H1 (cell line): ENCODE data around the gene GRID1. TPM values are rescaled to one million over a fixed set of nuclear protein-coding genes. Genes with fewer than 3 reads are reported as not detected.

Source experiments
- CTCF ChIA-PET: fragments of 300-600 bp; sonication (Branson Sonifier 250); formaldehyde crosslinking; loops from one replicate; lab custom pipeline; 2021; ENCODE audit not compliant: partially characterized antibody; lab: Charles Lee
- POLR2A ChIA-PET: fragments of 300-600 bp; sonication (Branson Sonifier 250); formaldehyde crosslinking; loops from one replicate; lab custom pipeline; 2021; ENCODE audit warnings: inconsistent platforms; ENCODE audit not compliant: partially characterized antibody; lab: Charles Lee
- DNase-seq, 2 experiments: peaks; one replicate each; pipeline versions ENCODE4 v3.0.0 to v3.0.0-alpha.2; 2010 to 2022; ENCODE audit warnings: low spot score in 2 of 2, low read depth in 1 of 2, mixed read lengths in 1 of 2
- FAIRE-seq: peaks from 2 replicates; lab custom pipeline; 2011; peaks lifted over from hg19 to GRCh38; lab: Jason Lieb, UNC
- H2AFZ ChIP-seq: 2 replicates; pipeline ENCODE4 v1.8.1; 2012; ENCODE audit warnings: low read length, inconsistent platforms
- H2AK5ac ChIP-seq: 2 replicates; pipeline ENCODE4 v1.6.1; 2013; ENCODE audit warnings: low read depth, low read length
- H2BK120ac ChIP-seq: replicated peaks from 2 replicates; pipeline ENCODE3; 2013; ENCODE audit warnings: low read depth, low read length, inconsistent platforms
- H2BK12ac ChIP-seq: 2 replicates; pipeline ENCODE4 v1.6.1; 2013; ENCODE audit warnings: low read depth, low read length
- H2BK15ac ChIP-seq: 2 replicates; pipeline ENCODE4 v1.6.1; 2013; ENCODE audit warnings: low read length
- H2BK20ac ChIP-seq: 2 replicates; pipeline ENCODE4 v1.6.1; 2013; ENCODE audit warnings: low read length
- H2BK5ac ChIP-seq: 2 replicates; pipeline ENCODE4 v1.6.1; 2013; ENCODE audit warnings: low read depth, low read length
- H3K14ac ChIP-seq: 2 replicates; pipeline ENCODE4 v1.6.1; 2013; ENCODE audit warnings: inconsistent platforms; ENCODE audit not compliant: insufficient read length
- H3K18ac ChIP-seq: 2 replicates; pipeline ENCODE4 v1.6.1; 2013; ENCODE audit warnings: low read length; ENCODE audit errors: extremely low read depth
- H3K23ac ChIP-seq: 2 replicates; pipeline ENCODE4 v1.6.1; 2013; ENCODE audit warnings: inconsistent platforms; ENCODE audit not compliant: insufficient read length
- H3K23me2 ChIP-seq: 2 replicates; pipeline ENCODE4 v1.6.1; 2013; ENCODE audit warnings: low read depth, low read length
- H3K27ac ChIP-seq: 2 replicates; pipeline ENCODE4 v1.6.1; 2011; ENCODE audit warnings: low read depth, low read length, inconsistent platforms
- H3K27me3 ChIP-seq, 4 experiments: replicated peaks in 1 of 4; 1 replicate in 1 of 4; 2 replicates in 3 of 4; pipeline versions ENCODE4 v1.6.1 to v1.8.1; 2011 to 2013; ENCODE audit warnings: low read length in 3 of 4, mild to moderate bottlenecking in 3 of 4, inconsistent platforms in 2 of 4, mixed read lengths in 2 of 4, moderate library complexity in 1 of 4; ENCODE audit not compliant: control insufficient read depth in 3 of 4, insufficient read depth in 3 of 4; ENCODE audit errors: extremely low read depth in 1 of 4
- H3K36me3 ChIP-seq, 4 experiments: 2 replicates each; pipeline versions ENCODE4 v1.6.1 to v1.8.1; 2011 to 2013; ENCODE audit warnings: mild to moderate bottlenecking in 4 of 4, low read length in 3 of 4, moderate library complexity in 2 of 4, control low read depth in 1 of 4, inconsistent platforms in 1 of 4; ENCODE audit not compliant: insufficient read depth in 4 of 4, control insufficient read depth in 2 of 4
- H3K4ac ChIP-seq: replicated peaks from 2 replicates; pipeline ENCODE3; 2013; ENCODE audit warnings: low read length, low read depth, mixed read lengths, inconsistent platforms; ENCODE audit not compliant: insufficient read length
- H3K4me1 ChIP-seq, 4 experiments: replicated peaks in 1 of 4; 1 replicate in 1 of 4; 2 replicates in 3 of 4; pipeline versions ENCODE4 v1.6.1 to v1.8.1; 2011 to 2013; ENCODE audit warnings: low read length in 3 of 4, inconsistent platforms in 2 of 4, mixed read lengths in 1 of 4; ENCODE audit not compliant: insufficient read depth in 4 of 4, control insufficient read depth in 3 of 4
- H3K4me2 ChIP-seq, 2 experiments: 2 replicates each; pipeline versions ENCODE4 v1.6.1 to v1.8.1; 2011 to 2013; ENCODE audit warnings: low read depth in 2 of 2, low read length in 2 of 2, control low read depth in 1 of 2, inconsistent platforms in 1 of 2, mild to moderate bottlenecking in 1 of 2; ENCODE audit not compliant: insufficient read depth in 1 of 2
- H3K4me3 ChIP-seq, 4 experiments: fragments of 200-600, 300-600 bp in 1 of 4; sonication (generic), shearing (Covaris generic), sonication (Bioruptor Twin) in 1 of 4; 2 replicates each; pipeline versions ENCODE4 v1.5.1 to v1.8.1; 2011 to 2016; ENCODE audit warnings: low read length in 4 of 4, low read depth in 3 of 4, control low read depth in 2 of 4, inconsistent platforms in 2 of 4, mild to moderate bottlenecking in 2 of 4, mixed read lengths in 1 of 4, moderate library complexity in 1 of 4; ENCODE audit not compliant: insufficient read depth in 2 of 4; ENCODE audit errors: extremely low read depth in 1 of 4
- H3K56ac ChIP-seq: replicated peaks from 2 replicates; pipeline ENCODE3; 2013; ENCODE audit warnings: low read depth, mild to moderate bottlenecking, mixed read lengths, low read length, inconsistent platforms; ENCODE audit not compliant: insufficient read length
- H3K79me1 ChIP-seq: 2 replicates; pipeline ENCODE4 v1.6.1; 2013; ENCODE audit warnings: low read depth, low read length, control low read depth
- H3K79me2 ChIP-seq, 2 experiments: 2 replicates each; pipeline versions ENCODE4 v1.6.1 to v1.8.1; 2012 to 2013; ENCODE audit warnings: low read length in 2 of 2, mild to moderate bottlenecking in 2 of 2, inconsistent platforms in 1 of 2; ENCODE audit not compliant: insufficient read depth in 2 of 2, control insufficient read depth in 1 of 2
- H3K9ac ChIP-seq, 4 experiments: replicated peaks in 1 of 4; 1 replicate in 1 of 4; 2 replicates in 3 of 4; pipeline versions ENCODE4 v1.6.1 to v1.8.1; 2011 to 2013; ENCODE audit warnings: low read depth in 3 of 4, low read length in 3 of 4, control low read depth in 2 of 4, mild to moderate bottlenecking in 2 of 4, moderate library complexity in 2 of 4, inconsistent platforms in 1 of 4; ENCODE audit errors: extremely low read depth in 1 of 4
- H3K9me3 ChIP-seq, 2 experiments: 2 replicates each; pipeline versions ENCODE4 v1.6.1 to v1.8.1; 2012 to 2013; ENCODE audit warnings: mild to moderate bottlenecking in 2 of 2, moderate library complexity in 2 of 2, control low read depth in 1 of 2, inconsistent platforms in 1 of 2, low read depth in 1 of 2, low read length in 1 of 2, mixed read lengths in 1 of 2; ENCODE audit not compliant: insufficient read depth in 2 of 2
- H4K20me1 ChIP-seq, 2 experiments: replicated peaks in 1 of 2; 2 replicates each; pipeline versions ENCODE3 to v1.8.1; 2011 to 2013; ENCODE audit warnings: inconsistent platforms in 2 of 2, low read length in 2 of 2, mild to moderate bottlenecking in 1 of 2; ENCODE audit not compliant: insufficient read depth in 2 of 2, control insufficient read depth in 1 of 2
- H4K5ac ChIP-seq: 2 replicates; pipeline ENCODE4 v1.6.1; 2013; ENCODE audit warnings: low read length, low read depth, mixed read lengths, inconsistent platforms; ENCODE audit not compliant: insufficient read length
- H4K8ac ChIP-seq: 2 replicates; pipeline ENCODE4 v1.8.0; 2013; ENCODE audit warnings: mild to moderate bottlenecking, moderate library complexity, low read length, inconsistent platforms; ENCODE audit not compliant: insufficient read depth; ENCODE audit errors: extremely low read depth
- H4K91ac ChIP-seq: replicated peaks from 2 replicates; pipeline ENCODE3; 2013; ENCODE audit warnings: low read length, mixed read lengths, inconsistent platforms; ENCODE audit not compliant: insufficient read length
- ASH2L ChIP-seq: fragments of 200-600, 300-600 bp; sonication (generic); IDR thresholded peaks from one replicate; pipeline ENCODE4 v1.7.1; 2017; ENCODE audit warnings: low read length
- BCL11A ChIP-seq, 2 experiments: IDR thresholded peaks; one replicate each; pipeline ENCODE4 v1.6.1; 2011; ENCODE audit warnings: low read depth in 2 of 2, low read length in 2 of 2, mild to moderate bottlenecking in 2 of 2
- CBX5 ChIP-seq: fragments of 300-800, 300-1000 bp; sonication (generic); IDR thresholded peaks from 2 replicates; pipeline ENCODE4 v1.7.1; 2016; ENCODE audit warnings: antibody characterized with exemption, low read length, low read depth
- HDAC2 ChIP-seq, 2 experiments: fragments of 300-600 bp in 1 of 2; sonication (generic) in 1 of 2; IDR thresholded peaks; 2 replicates each; pipeline ENCODE4 v1.6.1; 2011 to 2012; ENCODE audit warnings: low read depth in 2 of 2, low read length in 2 of 2, mild to moderate bottlenecking in 2 of 2, moderate library complexity in 2 of 2, borderline replicate concordance in 1 of 2, inconsistent platforms in 1 of 2
- KDM1A ChIP-seq: fragments of 200-600, 300-600 bp; sonication (generic); IDR thresholded peaks from 2 replicates; pipeline ENCODE4 v1.7.1; 2016; ENCODE audit warnings: mild to moderate bottlenecking, low read length, borderline replicate concordance
- NANOG ChIP-seq: IDR thresholded peaks from 2 replicates; pipeline ENCODE4 v1.6.1; 2011; ENCODE audit warnings: low read length, low read depth, mild to moderate bottlenecking, inconsistent platforms; ENCODE audit not compliant: insufficient read depth, poor library complexity, severe bottlenecking
- RFX5 ChIP-seq: IDR thresholded peaks from 2 replicates; pipeline ENCODE4 v1.6.1; 2011; ENCODE audit warnings: low read depth, low read length, improper control_type of control experiment, borderline replicate concordance
- SUZ12 ChIP-seq: fragments of 200-600 bp; sonication (generic); IDR thresholded peaks from 2 replicates; pipeline ENCODE4 v1.6.1; 2012; ENCODE audit warnings: mild to moderate bottlenecking, inconsistent platforms, low read length, moderate library complexity, mixed read lengths
- WGBS, 2 experiments: shearing (Covaris generic) in 1 of 2; methylation state at CpG; one replicate each; pipeline versions ENCODE4 v1.1.6 to v1.1.7; 2013 to 2015; ENCODE audit warnings: low lambda C conversion rate in 2 of 2, mixed read lengths in 2 of 2, inconsistent platforms in 1 of 2, low coverage in 1 of 2, missing lambda C conversion rate in 1 of 2; ENCODE audit not compliant: insufficient replicate concordance in 2 of 2, insufficient coverage in 1 of 2, insufficient read length in 1 of 2; ENCODE audit errors: extremely low coverage in 1 of 2, missing lambda C conversion rate in 1 of 2; 5-methylcytosine and 5-hydroxymethylcytosine counted together
- polyA plus RNA-seq, 7 experiments: library from polyadenylated mRNA; depleted of rRNA in 3 of 7; stranded (reverse) in 5 of 7; unstranded in 2 of 7; fragments of >200 nt in 5 of 7; fragments of 200-250 nt in 2 of 7; gene quantifications; 1 replicate in 5 of 7; 2 replicates in 1 of 7; 4 replicates in 1 of 7; pipeline versions ENCODE4 v1.2.1 to v1.2.3, GENCODE V29; 2011 to 2013; ENCODE audit warnings: missing spikeins in 2 of 7, mixed read lengths in 2 of 7
- total RNA-seq: library from RNA; stranded (reverse); fragmentation: NEBNext Ultra II Directional; extraction: Animal tissue kit (Norgen Biotek cat#: 25700); gene quantifications from 2 replicates; pipeline ENCODE4 v1.2.1, GENCODE V29; 2021
- TF ChIP-seq, protein P1 (sequence below), 3 experiments: IDR thresholded peaks; 1 replicate in 2 of 3; 2 replicates in 1 of 3; pipeline versions ENCODE4 v1.5.1 to v1.6.1; 2011; ENCODE audit warnings: low read length in 3 of 3, mild to moderate bottlenecking in 3 of 3, inconsistent platforms in 2 of 3, low read depth in 1 of 3, moderate library complexity in 1 of 3; ENCODE audit not compliant: insufficient read depth in 1 of 3; ENCODE audit errors: control extremely low read depth in 1 of 3
- TF ChIP-seq, protein P2 (sequence below): IDR thresholded peaks from 2 replicates; pipeline ENCODE4 v1.6.1; 2012; ENCODE audit warnings: inconsistent platforms

GRID1 gene
- total and polyA plus RNA-seq, 2 of the 8 experiments (the other 6 are each of a cell fraction or from before 2014, with no cell fraction given), result 0.22 to 0.30 TPM

DNA sequence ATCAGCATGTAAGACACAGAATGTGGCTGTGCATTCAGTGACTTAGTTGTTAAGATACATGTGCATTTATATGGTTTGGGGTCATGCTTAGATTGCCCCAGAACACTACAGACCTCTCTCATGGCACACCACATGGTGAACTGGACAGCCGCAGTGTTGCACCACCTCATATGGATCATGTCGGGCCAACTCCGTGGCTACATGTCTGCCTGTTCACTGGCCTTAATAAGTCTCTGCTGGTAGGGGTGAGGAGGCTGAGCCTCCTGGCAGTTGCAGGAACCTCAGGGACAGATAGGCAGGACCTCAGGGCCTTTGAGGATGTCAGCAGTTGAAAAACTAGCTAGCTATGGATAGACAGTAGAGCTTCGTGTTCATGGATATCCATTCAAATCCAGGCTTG is 751.0 kb downstream of the GRID1 start:
- Histone ChIP-seq H3K23ac (no peak overlapping the region), H3K27ac (no peak overlapping the region)
- TF ChIP-seq CBX5, result no peak
- no peak for TF ChIP-seq NANOG
- TF ChIP-seq SUZ12, result no peak
- no peak for TF ChIP-seq KDM1A
- TF ChIP-seq, protein P1, sequence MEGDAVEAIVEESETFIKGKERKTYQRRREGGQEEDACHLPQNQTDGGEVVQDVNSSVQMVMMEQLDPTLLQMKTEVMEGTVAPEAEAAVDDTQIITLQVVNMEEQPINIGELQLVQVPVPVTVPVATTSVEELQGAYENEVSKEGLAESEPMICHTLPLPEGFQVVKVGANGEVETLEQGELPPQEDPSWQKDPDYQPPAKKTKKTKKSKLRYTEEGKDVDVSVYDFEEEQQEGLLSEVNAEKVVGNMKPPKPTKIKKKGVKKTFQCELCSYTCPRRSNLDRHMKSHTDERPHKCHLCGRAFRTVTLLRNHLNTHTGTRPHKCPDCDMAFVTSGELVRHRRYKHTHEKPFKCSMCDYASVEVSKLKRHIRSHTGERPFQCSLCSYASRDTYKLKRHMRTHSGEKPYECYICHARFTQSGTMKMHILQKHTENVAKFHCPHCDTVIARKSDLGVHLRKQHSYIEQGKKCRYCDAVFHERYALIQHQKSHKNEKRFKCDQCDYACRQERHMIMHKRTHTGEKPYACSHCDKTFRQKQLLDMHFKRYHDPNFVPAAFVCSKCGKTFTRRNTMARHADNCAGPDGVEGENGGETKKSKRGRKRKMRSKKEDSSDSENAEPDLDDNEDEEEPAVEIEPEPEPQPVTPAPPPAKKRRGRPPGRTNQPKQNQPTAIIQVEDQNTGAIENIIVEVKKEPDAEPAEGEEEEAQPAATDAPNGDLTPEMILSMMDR (IDR thresholded peaks at IDR 0.05; ENCODE audit: control extremely low read depth in 1 of 3, insufficient read depth in 1 of 3, low read depth in 1 of 3, low read length in 3 of 3), result no peak
- TF ChIP-seq, protein P2, sequence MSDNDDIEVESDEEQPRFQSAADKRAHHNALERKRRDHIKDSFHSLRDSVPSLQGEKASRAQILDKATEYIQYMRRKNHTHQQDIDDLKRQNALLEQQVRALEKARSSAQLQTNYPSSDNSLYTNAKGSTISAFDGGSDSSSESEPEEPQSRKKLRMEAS, result no peak
- TF ChIP-seq HDAC2 (IDR thresholded peaks at IDR 0.05; ENCODE audit: borderline replicate concordance in 1 of 2, low read depth in 2 of 2, low read length in 2 of 2), result no peak
- TF ChIP-seq BCL11A (IDR thresholded peaks at IDR 0.05; ENCODE audit: low read depth in 2 of 2, low read length in 2 of 2), result no peak
- TF ChIP-seq ASH2L, result no peak
- TF ChIP-seq RFX5, result no peak

More for the DNA sequence above, 751.0 kb downstream of the GRID1 start:
- no peak overlapping the region for H3K9ac ChIP-seq
- H3K23me2 ChIP-seq, result no peaks in the 10 kb centered on the region
- no peaks in the 10 kb centered on the region for H3K4me1 ChIP-seq
- FAIRE-seq (no peak), DNase-seq (no peak)
- no peak overlapping the region for H2BK12ac ChIP-seq
- ChIA-PET POLR2A (no interaction called here), CTCF (interaction anchor here (1.0 kb wide), 1 partner anchor 619 kb away, joined by 3 read pairs; no protein-coding TSS in a partner anchor)
- H2BK20ac ChIP-seq, result no peak overlapping the region
- H3K56ac ChIP-seq, result no peak overlapping the region
- no peak overlapping the region for H2AFZ ChIP-seq
- no peak overlapping the region for H3K18ac ChIP-seq
- H3K27me3 ChIP-seq, result no peaks in the 10 kb centered on the region
- no peaks in the 10 kb centered on the region for H3K79me2 ChIP-seq
- no peak overlapping the region for H2BK5ac ChIP-seq
- H3K14ac ChIP-seq, result no peak overlapping the region
- no peak overlapping the region for H3K4me3 ChIP-seq
- no peak overlapping the region for H2BK120ac ChIP-seq
- no peak overlapping the region for H4K5ac ChIP-seq
- H3K4ac ChIP-seq, result no peak overlapping the region
- H3K4me2 ChIP-seq, result no peak overlapping the region
- no peaks in the 10 kb centered on the region for H4K20me1 ChIP-seq
- no peak overlapping the region for H4K8ac ChIP-seq
- no peaks in the 10 kb centered on the region for H3K9me3 ChIP-seq
- H3K79me1 ChIP-seq, result no peaks in the 10 kb centered on the region
- H2BK15ac ChIP-seq, result no peak overlapping the region
- H3K36me3 ChIP-seq, result no peaks in the 10 kb centered on the region
- no peak overlapping the region for H4K91ac ChIP-seq
- WGBS, 2 experiments, result 92% methylated on average over 4 of the region's 4 CpGs; no CpG with 5 or more reads in 1 of the 2 experiments
- no peak overlapping the region for H2AK5ac ChIP-seq
